ENCODE data around the gene PNPLA3. TPM values are rescaled to one million over a fixed set of nuclear protein-coding genes. Genes with fewer than 3 reads are reported as not detected.
"Not testable (repeated sequence)": the region's sequence is repeated elsewhere in the genome, so short reads cannot be mapped to it uniquely, and the experiment has no call there.

Gene PNPLA3
- total RNA-seq, 1 experiment from 2014 or later, result 7.3 TPM

DNA sequence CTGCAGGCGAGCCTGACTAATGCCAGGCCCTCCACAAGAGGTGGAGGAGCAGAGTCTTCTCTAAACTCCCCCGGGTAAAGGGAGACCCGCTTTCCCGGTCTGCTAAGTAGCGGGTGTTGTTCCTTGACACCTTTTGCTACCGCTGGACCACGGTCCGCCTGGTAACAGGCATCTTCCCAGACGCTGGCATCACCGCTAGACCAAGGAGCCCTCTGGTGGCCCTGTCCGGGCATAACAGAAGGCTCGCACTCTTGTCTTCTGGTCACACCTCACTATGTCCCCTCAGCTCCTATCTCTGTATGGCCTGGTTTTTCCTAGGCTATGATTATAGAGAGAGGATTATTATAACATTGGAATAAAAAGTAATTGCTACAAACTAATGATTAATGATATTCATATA lies 19.2 kb upstream of the PNPLA3 start:
- peak in 2 of 3 experiments; percentile 26 to 42; a peak in 3 of 6 replicates for TF ChIP-seq CTCF (IDR thresholded peaks at IDR 0.05 in 2 of 3, conservative IDR thresholded peaks at IDR 0.05 in 1 of 3; ENCODE audit: borderline replicate concordance in 1 of 3, insufficient read depth in 1 of 3, low read depth in 2 of 3, low read length in 2 of 3)
- peak; percentile 24; the same call in 1 of the 2 replicates for TF ChIP-seq RAD21 (IDR thresholded peaks at IDR 0.05; ENCODE audit: low read depth)
- H3K4me1 ChIP-seq (ENCODE audit: control insufficient read depth in 1 of 2, insufficient read depth in 2 of 2, low read length in 2 of 2); ATAC-seq; H3K27ac ChIP-seq (ENCODE audit: low read depth, low read length); H3K9me2 ChIP-seq (ENCODE audit: insufficient read depth); H3K27me3 ChIP-seq (ENCODE audit: insufficient read depth, low read length); DNase-seq (ENCODE audit: low read depth, low spot score); intact Hi-C loops (cut with micrococcal nuclease); H3K9me3 ChIP-seq (ENCODE audit: control insufficient read depth in 1 of 2, insufficient read depth in 1 of 2, low read depth in 1 of 2, low read length in 2 of 2); H3K36me3 ChIP-seq (ENCODE audit: control insufficient read depth in 1 of 2, insufficient read depth in 2 of 2, low read length in 2 of 2); H3K9ac ChIP-seq (ENCODE audit: low read length); H3K79me2 ChIP-seq (ENCODE audit: insufficient read depth, low read length); H3K4me3 ChIP-seq (replicated peaks in 1 of 2; ENCODE audit: low read depth in 1 of 2, low read length in 2 of 2); BruUV-seq (replicated peaks); POLR2A ChIA-PET; H2AFZ ChIP-seq (ENCODE audit: low read depth, low read length, poor library complexity, severe bottlenecking); H4K20me1 ChIP-seq (ENCODE audit: insufficient read depth); H3K4me2 ChIP-seq (ENCODE audit: low read length); RAD21 ChIA-PET (ENCODE audit: low non-redundant PET in 1 of 2, low total read pairs in 2 of 2, uncharacterized antibody in 2 of 2, unreplicated experiment in 2 of 2): not testable (repeated sequence)
- CTCF ChIA-PET, result interaction anchor here (1.4 kb wide), 1 partner anchor 21 kb away, joined by 4 read pairs; no protein-coding TSS in a partner anchor

DNA sequence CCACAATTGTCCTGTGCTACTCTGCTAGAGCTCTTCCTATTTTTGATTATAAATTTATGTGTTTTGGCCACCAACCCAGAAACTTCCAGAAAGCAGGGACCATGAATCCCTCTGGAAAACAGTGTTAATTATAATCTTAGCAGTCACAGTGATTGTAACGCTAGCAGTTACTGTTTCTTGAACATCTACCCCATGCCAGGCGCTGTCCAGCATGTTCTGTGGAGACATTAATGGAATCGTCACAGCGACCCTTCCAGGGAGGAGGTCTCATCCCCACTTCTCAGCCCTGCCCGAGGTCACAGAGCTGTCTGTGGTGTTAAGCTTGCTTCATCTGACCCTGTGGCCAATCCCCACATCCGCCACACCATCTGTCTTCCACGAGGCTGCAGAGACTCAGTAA lies 17.9 kb upstream of the PNPLA3 start:
- no TSS peak for BruUV-seq (replicated peaks)
- Histone ChIP-seq H3K9ac (ENCODE audit: low read length) (no peak overlapping the region), H3K36me3 (ENCODE audit: control insufficient read depth in 1 of 2, insufficient read depth in 2 of 2, low read length in 2 of 2) (no peaks in the 10 kb centered on the region), H3K4me2 (ENCODE audit: low read length) (no peak overlapping the region), H3K27me3 (ENCODE audit: insufficient read depth, low read length) (peaks cover 12% of the 10 kb centered on the region; the same call in 1 of the 2 replicates), H2AFZ (ENCODE audit: low read depth, low read length, poor library complexity, severe bottlenecking) (no peak overlapping the region), H4K20me1 (ENCODE audit: insufficient read depth) (no peaks in the 10 kb centered on the region), H3K4me1 (ENCODE audit: control insufficient read depth in 1 of 2, insufficient read depth in 2 of 2, low read length in 2 of 2) (peaks cover 0 to 5% of the 10 kb centered on the region in 2 experiments; a peak in 2 of 4 replicates), H3K79me2 (ENCODE audit: insufficient read depth, low read length) (no peaks in the 10 kb centered on the region), H3K9me3 (ENCODE audit: control insufficient read depth in 1 of 2, insufficient read depth in 1 of 2, low read depth in 1 of 2, low read length in 2 of 2) (no peaks in the 10 kb centered on the region), H3K27ac (ENCODE audit: low read depth, low read length) (no peak overlapping the region), H3K4me3 (replicated peaks in 1 of 2; ENCODE audit: low read depth in 1 of 2, low read length in 2 of 2) (no peak overlapping the region), H3K9me2 (ENCODE audit: insufficient read depth) (no peaks in the 10 kb centered on the region)
- ChIA-PET CTCF (interaction anchor here (2.0 kb wide), 1 partner anchor 23 kb away, joined by 5 read pairs; no protein-coding TSS in a partner anchor), RAD21 (ENCODE audit: low non-redundant PET in 1 of 2, low total read pairs in 2 of 2, uncharacterized antibody in 2 of 2, unreplicated experiment in 2 of 2) (no interaction called here), POLR2A (no interaction called here)
- DNase-seq (ENCODE audit: low read depth, low spot score), result no peak
- intact Hi-C loops (cut with micrococcal nuclease), result no loop called here
- ATAC-seq, result no peak
- TF ChIP-seq EZH2phosphoT487 (IDR thresholded peaks at IDR 0.05; ENCODE audit: borderline replicate concordance) (no peak), MAX (IDR thresholded peaks at IDR 0.05) (no peak), RAD21 (IDR thresholded peaks at IDR 0.05; ENCODE audit: low read depth) (no peak), ZFX (IDR thresholded peaks at IDR 0.05) (no peak), POLR2AphosphoS5 (IDR thresholded peaks at IDR 0.05; ENCODE audit: low read depth, low read length) (no peak), ELF1 (IDR thresholded peaks at IDR 0.05; ENCODE audit: borderline replicate concordance, low read depth) (no peak), EZH2 (IDR thresholded peaks at IDR 0.05) (no peak), ZBTB33 (IDR thresholded peaks at IDR 0.05; ENCODE audit: extremely low read depth, insufficient replicate concordance, low read length) (no peak), YY1 (IDR thresholded peaks at IDR 0.05; ENCODE audit: extremely low read depth, insufficient replicate concordance, low read depth, low read length) (no peak), EGR1 (IDR thresholded peaks at IDR 0.05; ENCODE audit: low read depth) (no peak), CEBPB (IDR thresholded peaks at IDR 0.05; ENCODE audit: low read depth) (no peak), CBX3 (IDR thresholded peaks at IDR 0.05; ENCODE audit: low read depth) (no peak), ZNF274 (IDR thresholded peaks at IDR 0.05; ENCODE audit: low read depth, low read length) (no peak), ATF3 (IDR thresholded peaks at IDR 0.05) (no peak)

Data from HCT116 (cell line).